HL-60/S4 (cell line): ENCODE measurements around the gene PSD4.

Experiments used
- in situ Hi-C: fragments of 300-500 bp; cut with MboI; formaldehyde crosslinking; loops from 2 replicates; pipeline ENCODE4 v1.14.3; 2022; ENCODE audit warnings: low sequenced_read_pairs

PSD4 gene

DNA sequence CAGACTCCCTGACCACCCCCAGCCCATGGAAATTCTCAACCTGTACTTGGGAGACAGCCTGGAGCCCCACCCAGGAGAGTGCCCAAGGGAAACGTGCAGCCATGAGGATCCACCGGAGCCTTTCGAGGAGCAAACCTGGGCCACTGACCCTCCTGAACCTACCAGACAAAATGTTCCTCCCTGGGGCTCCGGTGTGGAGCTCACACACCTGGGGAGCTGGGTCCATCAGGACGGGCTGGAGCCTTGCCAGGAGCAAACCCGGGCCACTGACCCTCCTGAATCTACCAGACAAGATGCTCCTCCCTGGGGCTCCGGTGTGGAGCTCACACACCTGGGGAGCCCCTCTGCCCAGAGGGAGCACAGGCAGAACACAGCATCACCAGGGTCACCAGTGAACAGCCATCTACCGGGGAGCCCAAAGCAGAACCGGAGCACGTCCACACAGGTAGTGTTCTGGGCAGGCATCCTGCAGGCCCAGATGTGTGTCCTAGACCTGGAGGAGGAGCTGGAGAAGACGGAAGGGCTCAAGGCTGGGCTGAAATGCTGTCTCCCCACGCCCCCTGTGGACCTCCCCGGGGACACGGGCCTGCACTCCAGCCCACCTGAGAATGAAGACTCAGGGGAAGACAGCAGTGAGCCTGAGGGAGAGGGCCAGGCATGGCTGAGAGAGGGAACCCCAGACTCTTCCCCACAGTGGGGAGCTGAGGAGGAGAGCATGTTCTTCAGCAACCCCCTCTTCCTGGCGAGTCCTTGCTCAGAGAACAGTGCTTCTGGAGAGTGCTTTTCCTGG, 8.9 kb downstream of the PSD4 start:
- in situ Hi-C loops = loop anchor here (10.0 kb wide), 1 partner anchor 98 kb away; no protein-coding TSS in a partner anchor

DNA sequence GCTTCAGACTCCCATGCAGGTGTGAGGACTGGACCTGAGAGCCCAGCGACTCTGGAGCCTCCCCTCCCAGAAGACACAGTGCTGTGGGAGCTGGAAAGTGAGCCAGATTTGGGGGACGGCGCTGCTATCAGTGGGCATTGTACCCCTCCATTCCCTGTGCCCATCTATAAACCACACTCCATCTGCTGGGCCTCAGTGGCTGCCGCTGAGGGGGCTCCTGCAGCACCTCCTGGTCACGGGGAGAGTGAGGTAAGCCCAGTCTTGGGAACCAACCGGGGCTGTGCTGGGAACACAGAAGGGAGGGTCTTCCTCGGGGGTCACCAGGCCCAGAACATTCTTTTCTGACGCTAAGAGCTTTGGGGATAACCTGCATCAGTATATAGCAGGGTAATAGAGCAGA, 9.5 kb downstream of the PSD4 start:
- in situ Hi-C loops = loop anchor here (10.0 kb wide), 1 partner anchor 98 kb away; no protein-coding TSS in a partner anchor

DNA sequence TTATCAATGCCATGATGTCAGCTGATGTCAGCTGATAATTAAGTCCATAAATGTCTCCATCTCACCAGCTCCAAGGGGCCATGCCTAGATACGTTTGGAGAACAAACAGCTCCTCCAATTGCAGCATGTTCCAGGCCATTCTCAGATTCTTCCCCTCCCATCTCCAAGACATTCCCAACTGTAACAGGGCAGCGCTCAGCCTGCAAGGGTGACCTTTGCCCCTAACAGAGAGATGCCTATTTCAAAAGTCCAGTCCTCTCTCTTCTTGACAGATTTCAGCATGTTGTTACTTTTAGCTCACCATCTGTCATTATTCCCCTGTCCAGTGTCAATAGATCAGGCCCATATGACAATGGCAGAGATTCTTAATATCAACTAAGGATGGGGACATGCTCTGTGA, 9.9 kb downstream of the PSD4 start:
- in situ Hi-C loops = loop anchor here (10.0 kb wide), 1 partner anchor 99 kb away; no protein-coding TSS in a partner anchor

DNA sequence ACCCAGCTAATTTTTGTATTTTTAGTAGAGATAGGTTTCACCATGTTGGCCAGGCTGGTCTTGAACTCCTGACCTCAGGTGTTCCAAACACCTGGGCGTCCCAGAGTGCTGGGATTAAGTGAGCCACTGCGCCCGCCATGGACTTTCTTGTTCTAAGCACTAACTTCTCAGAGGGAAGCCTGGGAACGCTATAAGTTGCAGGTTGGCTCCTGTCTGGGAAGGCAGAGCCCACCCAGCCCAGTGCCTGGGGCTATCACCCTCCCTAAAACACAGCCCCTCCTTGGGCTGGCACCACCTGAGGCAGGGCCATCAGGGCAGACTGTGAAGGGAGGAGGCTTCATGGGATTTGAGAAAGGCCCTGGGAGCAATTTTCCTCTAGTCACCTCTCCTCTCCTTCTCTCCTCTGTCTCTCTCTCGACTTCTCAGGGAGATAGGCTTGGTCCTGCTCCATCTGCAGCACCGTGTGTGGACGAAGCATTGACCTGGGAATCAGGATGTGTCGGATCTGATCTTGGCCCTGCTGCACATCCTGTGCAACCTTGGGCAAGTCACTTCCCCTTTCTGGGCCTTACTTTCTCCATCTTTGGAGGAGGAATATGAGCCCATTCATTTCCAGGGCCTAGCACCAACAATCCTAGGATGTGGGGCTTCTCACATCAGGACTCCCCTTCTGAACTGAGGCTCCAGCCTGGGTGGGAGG, 10.9 kb downstream of the PSD4 start:
- in situ Hi-C loops = loop anchor here (10.0 kb wide), 1 partner anchor 100 kb away; no protein-coding TSS in a partner anchor

DNA sequence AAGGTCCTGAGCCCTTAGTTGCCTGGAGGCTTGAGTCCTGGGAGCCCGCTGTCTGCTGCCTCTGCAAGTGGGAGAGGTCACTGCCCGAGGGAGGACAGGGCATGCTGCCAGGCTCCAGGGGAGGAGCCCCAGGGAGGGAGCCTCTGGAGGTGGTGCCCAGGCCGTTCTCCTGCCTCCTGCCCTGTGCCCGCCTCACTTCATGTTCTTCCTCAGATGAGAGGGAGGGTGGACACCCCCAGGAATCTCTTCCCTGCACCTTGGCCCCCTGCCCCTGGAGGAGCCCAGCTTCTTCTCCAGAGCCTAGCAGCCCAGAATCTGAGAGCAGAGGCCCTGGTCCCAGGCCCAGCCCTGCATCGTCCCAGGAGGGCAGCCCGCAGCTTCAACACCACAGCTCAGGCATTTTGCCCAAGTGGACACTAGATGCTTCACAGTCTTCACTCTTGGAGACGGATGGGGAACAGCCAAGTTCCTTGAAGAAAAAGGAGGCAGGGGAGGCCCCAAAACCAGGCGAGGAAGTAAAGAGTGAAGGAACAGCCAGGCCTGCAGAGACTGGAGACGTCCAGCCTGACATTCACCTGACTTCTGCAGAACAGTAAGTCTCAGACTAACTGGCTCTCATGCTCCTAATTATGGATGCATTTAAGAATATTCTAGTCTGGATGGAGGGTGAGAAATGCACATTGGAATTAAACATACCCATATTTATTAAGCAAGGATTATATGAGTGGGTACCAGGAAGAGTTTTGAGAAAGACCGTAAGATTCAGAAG, 12.1 kb downstream of the PSD4 start:
- in situ Hi-C loops = loop anchor here (10.0 kb wide), 1 partner anchor 101 kb away; no protein-coding TSS in a partner anchor

DNA sequence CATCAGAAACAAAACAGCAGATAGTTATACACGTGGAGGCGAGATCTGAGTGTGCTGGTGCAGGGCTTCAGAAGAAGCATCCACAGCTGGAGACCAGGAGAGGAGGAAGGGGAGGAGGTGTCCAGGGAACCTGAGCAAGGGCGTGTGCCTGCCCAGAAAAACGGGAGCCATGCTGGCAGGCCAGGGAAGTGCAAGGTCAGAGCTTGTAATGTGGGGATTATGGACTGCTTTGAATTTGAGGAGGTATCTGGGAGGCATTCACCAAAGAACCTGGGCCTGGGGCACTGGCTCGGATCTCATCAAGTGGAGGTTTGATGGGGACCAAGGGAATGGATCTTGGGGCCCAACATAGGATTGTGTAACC, 12.6 kb downstream of the PSD4 start:
- in situ Hi-C loops = loop anchor here (10.0 kb wide), 1 partner anchor 102 kb away; no protein-coding TSS in a partner anchor

DNA sequence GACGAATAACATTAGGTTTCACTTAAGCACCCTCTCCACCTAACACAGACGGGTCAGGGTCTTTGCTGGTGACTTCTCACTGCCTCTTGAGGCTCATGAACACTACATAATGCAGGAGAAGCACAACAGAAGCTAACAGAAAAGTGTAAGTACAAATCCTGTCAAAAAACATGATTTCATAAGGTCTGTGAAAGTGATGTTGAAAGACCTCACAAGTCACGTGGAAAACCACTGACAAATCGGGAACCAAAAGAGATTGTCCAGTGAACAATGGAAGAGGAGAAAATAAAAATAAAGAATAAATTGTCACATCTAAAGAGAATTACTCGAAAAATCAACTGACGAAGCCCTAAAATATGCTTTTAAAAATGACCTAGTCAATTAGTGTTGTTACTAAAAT, 14.0 kb downstream of the PSD4 start:
- in situ Hi-C loops = loop anchor here (10.0 kb wide), 1 partner anchor 103 kb away; no protein-coding TSS in a partner anchor

DNA sequence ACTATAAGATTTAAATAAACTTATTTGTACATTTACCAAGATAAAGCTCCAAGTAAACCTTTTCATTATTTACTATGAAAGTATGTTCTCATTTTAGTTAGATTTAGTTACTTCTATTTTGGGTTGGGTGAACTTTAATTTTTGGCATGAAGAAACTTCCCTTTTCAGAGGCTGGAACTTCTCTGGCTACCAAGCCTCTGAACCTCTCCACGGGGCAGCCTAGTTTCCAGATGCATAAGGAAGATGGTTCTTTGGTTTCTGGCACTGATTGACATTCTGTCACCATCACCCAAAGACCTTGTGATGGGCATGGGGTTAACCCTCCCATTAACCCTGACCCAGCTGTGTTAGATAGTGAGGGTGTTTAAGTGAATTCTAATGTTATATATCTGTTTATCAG, 17.1 kb downstream of the PSD4 start:
- in situ Hi-C loops = no loop called here

DNA sequence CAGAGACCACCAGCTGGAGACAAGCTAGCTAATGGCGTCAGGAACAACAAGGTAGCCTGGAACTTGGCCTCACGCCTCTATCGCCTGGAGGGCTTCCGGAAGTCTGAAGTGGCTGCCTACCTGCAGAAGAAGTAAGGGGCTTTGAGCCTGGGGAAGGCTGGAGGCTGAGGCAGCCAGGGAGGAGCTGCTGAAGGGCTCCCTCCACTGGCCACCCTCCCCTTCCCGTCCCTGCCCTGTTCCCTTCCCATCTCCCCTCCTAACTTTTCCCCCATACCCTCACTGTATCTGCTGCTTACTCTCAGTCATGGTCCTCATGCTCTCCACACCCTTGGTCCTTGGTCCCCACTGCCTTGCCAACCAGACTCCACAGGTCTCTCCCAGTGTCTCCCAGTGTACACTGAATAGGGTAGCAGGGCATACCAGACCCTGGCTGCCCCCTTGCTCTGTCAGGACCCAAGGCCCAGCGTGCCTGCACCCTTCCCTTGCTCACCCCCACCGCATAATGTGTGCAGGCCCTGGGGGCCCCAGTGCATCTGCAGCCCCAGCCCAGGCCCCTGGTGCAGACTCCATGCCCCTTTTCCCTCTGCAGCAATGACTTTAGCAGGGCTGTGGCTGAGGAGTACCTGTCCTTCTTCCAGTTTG, 18.8 kb downstream of the PSD4 start:
- in situ Hi-C loops = no loop called here

DNA sequence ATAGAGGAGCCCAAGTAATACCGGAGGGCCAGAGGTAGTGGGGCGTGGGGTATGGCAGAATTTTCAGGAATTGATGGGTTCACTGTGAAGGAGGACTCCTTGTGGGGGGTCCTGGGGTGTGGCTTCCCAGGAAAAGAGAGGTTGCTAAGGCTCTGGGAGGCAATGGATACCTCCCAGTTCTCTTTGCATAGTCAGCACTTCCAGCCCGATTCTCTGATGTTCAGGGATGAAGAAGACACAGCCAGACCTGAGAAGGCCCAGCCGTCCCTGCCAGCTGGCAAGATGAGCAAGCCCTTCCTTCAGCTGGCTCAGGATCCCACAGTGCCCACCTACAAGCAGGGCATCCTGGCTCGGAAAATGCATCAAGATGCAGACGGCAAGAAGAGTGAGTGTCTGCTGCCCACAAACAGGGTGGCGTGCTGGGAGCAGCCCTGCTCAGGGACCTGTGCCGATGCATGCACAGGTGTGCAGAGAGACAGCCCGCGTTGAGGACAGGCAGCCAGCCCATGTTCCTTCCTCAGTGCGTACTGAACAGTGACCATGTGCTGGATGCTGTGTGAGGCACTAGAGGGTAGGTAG, 22.2 kb downstream of the PSD4 start:
- in situ Hi-C loops = no loop called here

DNA sequence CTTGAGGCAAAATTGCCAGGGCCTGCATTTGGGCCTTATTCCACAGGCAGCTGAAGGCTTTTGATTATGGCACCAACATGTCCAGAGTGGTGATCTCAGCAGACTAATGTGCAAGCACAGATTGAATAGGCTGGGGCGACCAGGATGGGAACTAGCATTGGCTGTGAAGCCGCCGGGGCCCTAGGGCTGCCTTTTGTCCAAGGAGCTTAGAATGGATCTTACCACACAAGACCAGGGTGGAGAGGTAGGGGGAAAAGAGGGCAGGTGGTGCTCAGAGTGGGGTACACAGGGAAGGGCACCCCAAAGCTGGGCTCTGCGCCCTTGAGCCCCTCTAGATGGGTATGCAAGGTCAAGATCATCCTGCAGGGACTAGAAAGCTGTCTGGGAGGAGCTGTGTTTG, 23.1 kb downstream of the PSD4 start:
- in situ Hi-C loops = no loop called here

DNA sequence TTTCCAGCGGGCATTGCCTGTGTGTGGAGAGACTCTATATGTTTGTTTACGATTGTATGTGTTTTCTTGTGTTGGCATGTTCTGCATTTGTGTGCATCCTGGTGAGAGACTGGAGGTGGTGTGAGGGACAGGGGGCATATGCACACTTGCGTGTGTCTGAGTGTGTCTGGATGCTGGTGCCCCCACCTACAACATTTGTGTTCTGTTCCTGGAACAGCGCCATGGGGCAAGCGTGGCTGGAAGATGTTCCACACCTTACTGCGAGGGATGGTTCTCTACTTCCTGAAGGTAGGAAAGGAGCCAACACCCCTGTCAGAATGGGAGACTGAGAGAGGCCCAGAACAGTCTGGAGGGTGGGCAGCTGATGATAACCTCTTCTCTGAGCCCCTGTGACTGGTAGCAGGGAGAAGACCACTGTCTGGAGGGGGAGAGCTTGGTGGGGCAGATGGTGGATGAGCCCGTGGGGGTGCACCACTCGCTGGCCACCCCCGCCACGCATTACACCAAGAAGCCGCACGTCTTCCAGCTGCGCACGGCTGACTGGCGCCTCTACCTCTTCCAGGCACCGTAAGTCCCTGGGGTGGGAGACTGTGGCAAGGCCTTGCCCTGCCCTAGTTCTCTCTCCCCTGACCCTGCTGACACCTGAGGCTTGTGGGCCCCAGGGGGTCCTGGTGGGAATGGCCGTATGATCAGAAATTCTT, 23.7 kb downstream of the PSD4 start:
- in situ Hi-C loops = no loop called here

DNA sequence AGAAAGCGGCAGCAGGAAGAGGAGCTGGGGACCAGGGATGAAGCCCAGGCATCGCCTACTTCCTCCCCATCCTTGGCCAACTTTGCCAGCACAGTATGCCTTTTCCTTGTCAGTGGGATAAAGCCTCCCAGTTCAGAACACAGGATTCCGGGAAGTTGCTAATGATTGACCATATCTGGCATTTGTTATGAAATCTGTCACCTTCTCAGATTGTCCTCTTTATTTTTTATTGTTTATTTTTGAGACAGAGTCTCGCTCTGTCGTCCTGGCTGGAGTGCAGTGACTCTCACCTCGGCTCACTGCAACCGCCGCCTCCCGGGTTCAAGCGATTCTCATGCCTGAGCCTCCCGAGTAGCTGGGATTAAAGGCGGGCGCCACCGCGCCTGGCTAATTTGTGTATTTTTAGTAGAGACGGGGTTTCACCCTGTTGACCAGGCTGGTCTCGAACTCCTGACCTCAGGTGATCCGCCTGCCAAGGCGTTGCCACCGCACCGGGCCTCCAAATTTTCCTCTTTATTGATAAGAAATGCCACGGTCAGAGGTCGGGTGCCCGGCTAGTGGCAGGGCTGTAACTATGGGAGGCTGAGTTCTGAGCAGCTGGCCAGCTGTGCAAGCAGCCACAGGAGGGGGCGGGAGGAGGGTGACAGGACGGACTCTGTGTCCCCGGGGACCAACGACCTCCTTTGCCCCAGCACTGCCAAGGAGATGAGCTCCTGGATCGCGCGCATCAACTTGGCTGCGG, 24.4 kb downstream of the PSD4 start:
- in situ Hi-C loops = no loop called here

DNA sequence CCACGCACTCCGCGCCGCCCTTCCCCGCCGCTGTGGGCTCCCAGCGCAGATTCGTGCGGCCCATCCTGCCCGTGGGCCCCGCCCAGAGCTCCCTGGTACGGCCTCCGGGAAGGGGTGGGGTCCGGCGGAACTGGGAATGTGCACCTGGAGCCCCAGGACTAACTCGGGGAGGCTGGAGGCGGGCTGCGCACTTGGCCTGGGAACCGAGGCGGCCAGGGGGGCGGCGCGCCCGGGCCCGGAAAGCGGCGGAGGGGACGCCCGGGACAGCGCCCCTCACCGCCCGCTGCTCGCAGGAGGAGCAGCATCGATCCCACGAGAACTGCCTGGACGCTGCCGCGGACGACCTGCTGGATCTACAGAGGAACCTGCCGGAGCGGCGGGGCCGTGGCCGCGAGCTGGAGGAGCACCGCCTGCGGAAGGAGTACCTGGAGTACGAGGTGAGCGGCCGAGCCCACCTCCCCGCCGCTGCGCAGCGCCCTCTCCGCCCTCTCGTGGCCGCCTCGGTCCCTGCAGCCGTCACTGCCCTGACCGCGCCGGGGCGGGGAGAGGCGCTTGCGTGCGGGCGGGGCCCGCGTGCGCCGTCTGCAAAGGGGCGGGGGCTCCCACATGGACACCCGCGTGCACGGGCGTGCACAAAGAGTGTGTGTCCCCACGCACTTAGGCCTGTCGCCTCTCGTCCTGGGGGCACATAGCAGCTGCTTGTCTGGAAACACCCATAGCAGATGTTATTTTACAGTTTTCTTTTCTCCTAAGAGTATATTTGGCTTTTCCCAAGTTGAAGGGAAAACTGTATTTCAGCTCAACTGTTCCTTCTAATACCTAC, 25.2 kb downstream of the PSD4 start:
- in situ Hi-C loops = no loop called here

DNA sequence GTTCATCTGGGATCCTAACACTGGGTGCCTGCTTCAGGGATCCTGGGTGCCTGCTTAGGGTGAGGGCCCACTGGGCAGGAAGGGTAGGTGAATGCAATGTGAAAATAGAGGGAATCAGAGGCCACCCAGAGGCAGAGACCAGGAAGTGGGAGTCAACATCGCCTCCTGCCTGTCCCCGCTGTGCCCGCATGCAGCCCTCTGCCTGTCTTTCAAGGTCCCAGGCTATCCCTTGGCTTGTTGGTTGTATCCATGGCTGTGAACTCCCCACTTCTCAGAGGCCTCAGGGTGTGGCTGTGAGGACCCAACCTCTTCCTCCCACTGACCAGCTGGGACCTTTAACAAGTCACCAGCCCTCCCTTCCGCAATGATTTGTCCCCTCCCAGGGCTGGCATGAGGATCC, 26.5 kb downstream of the PSD4 start:
- in situ Hi-C loops = no loop called here

DNA sequence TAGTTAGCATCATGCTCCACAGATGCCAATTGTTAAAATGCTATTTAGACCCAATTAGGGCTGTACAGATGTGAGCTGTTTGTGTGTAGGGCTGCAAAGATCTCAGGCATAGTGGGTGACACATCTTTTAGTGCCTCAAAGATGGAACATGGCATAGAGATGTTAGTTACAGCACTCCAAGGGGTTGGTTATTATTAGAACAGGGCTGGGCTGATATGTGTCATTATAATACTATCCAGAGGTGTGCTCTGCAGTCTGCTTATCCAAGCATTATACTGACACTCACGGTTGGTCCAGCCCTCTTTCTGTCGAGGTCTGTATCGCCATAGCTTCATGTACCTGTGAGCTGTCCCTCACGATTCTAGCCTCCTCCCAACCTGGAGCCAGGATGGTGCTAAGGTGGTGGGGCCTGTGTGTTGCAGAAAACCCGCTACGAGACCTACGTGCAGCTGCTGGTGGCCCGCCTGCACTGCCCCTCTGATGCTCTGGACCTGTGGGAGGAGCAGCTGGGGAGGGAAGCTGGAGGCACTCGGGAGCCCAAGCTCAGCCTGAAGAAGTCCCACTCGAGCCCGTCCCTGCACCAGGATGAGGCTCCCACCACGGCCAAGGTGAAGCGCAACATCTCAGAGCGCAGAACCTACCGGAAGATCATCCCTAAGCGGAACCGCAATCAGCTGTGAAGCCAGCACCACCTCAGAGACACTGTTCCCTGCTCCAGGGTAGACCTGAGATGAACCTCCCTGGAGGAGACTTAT, 27.1 kb downstream of the PSD4 start:
- in situ Hi-C loops = no loop called here

DNA sequence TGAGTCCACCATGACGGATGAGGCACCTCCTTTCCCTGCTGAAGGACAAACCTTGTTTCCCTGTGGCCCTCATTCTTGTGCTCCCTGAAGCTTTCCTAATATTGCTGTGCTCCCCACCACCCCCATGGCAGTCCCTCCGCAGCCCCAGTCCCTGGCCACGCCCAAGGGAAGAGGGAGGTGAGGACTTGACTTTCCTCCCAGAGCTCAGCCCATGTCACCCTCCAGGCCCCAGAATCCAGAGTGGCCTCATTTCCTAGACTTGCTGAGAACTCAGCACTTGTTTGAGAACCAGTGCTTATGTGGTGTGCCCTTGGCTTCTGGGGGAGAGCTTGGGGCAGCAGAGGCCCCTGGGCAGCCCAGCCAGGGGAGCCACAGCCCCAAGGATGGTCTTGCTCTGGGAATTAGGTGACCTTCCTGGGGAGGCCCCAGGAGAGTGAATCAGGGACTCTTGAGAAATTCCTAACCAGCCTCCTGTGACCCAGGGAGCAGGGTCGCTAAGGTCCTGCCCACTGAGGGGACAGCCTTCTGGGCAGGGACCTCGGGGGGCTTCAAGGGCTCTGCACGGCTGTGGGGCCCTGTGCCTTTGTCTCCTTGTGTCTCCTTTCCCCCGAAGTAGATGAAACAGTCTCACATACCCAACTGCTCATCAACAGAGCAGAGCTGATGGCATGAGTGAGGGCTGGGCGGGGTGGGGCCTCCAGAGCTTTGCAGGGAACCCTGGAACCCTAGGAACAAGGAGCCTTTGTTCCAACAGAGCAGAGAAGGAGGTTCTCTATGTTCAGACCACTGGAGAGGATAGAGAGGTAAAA, 27.9 kb downstream of the PSD4 start:
- in situ Hi-C loops = no loop called here
